IPS-11a (cell line): ENCODE results near the gene SLC26A2.

Source experiments
- H3K4me3 ChIP-seq: one replicate; pipeline ENCODE4 v1.5.1; 2013; ENCODE audit warnings: low read depth, low read length, control low read depth

The SLC26A2 gene

GRCh38 chr5:149961186-149961685 is 678 bp downstream of the SLC26A2 start:
- H3K4me3 ChIP-seq: peak overlapping the region; percentile 68

GRCh38 chr5:149961957-149962409 is 1.4 kb downstream of the SLC26A2 start:
- H3K4me3 ChIP-seq: no peak overlapping the region

- no peak overlapping the region for H3K4me3 ChIP-seq
Observed at GRCh38 chr5:149962601-149963300, 2.2 kb downstream of the SLC26A2 start.

- no peak overlapping the region for H3K4me3 ChIP-seq
Observed at GRCh38 chr5:149963729-149964128, 3.2 kb downstream of the SLC26A2 start.

GRCh38 chr5:149966946-149967345 is 6.4 kb downstream of the SLC26A2 start:
- no peak overlapping the region for H3K4me3 ChIP-seq

GRCh38 chr5:149969181-149969930 is 8.8 kb downstream of the SLC26A2 start:
- H3K4me3 ChIP-seq: no peak overlapping the region

- H3K4me3 ChIP-seq: no peak overlapping the region
Observed at GRCh38 chr5:149975409-149975808, 14.9 kb downstream of the SLC26A2 start.

GRCh38 chr5:149979896-149980295 is 19.3 kb downstream of the SLC26A2 start:
- H3K4me3 ChIP-seq: no peak overlapping the region

- no peak overlapping the region for H3K4me3 ChIP-seq
Observed at GRCh38 chr5:149981206-149981605, 20.6 kb downstream of the SLC26A2 start.

GRCh38 chr5:149982505-149982904 is 21.9 kb downstream of the SLC26A2 start:
- H3K4me3 ChIP-seq: no peak overlapping the region

GRCh38 chr5:149988126-149988525 is 27.6 kb downstream of the SLC26A2 start:
- H3K4me3 ChIP-seq: no peak overlapping the region

- no peak overlapping the region for H3K4me3 ChIP-seq
Observed at GRCh38 chr5:149990518-149991376, 30.2 kb downstream of the SLC26A2 start.

GRCh38 chr5:149993471-149993870 is 32.9 kb downstream of the SLC26A2 start:
- no peak overlapping the region for H3K4me3 ChIP-seq

GRCh38 chr5:149995385-149996204 is 35.0 kb downstream of the SLC26A2 start:
- H3K4me3 ChIP-seq: no peak overlapping the region

GRCh38 chr5:149996205-149996890 is 35.8 kb downstream of the SLC26A2 start:
- H3K4me3 ChIP-seq: no peak overlapping the region

GRCh38 chr5:149998281-149998680 is 37.7 kb downstream of the SLC26A2 start:
- no peak overlapping the region for H3K4me3 ChIP-seq

- H3K4me3 ChIP-seq: peak overlapping the region; percentile 84
Observed at GRCh38 chr5:149999359-149999758, 38.8 kb downstream of the SLC26A2 start.

GRCh38 chr5:149999866-150000255 is 39.3 kb downstream of the SLC26A2 start:
- peak overlapping the region; percentile 84 for H3K4me3 ChIP-seq

- peak within 1 kb of the TSS; percentile 84 for H3K4me3 ChIP-seq
Observed at GRCh38 chr5:150000256-150000989, 39.9 kb downstream of the SLC26A2 start, which contains the start of the genes HMGXB3 and TIGD6. HMGXB3 (plus strand) TSS chr5:150000739; CDS start chr5:150004853, 4,114 bp downstream. TIGD6 (minus strand) TSS chr5:150000654; CDS start chr5:149996348, 4,306 bp downstream.
